Body of pancreas (tissue), 4 donors: ENCODE data around the gene RFX5.

Source experiments
- POLR2A ChIP-seq, 3 donors: fragments of 450-650 bp; IDR thresholded peaks; one replicate each; pipeline ENCODE4 v1.6.1; 2016; ENCODE audit warnings: antibody characterized with exemption in 3 of 3, mild to moderate bottlenecking in 2 of 3
- TF ChIP-seq, protein P1 (sequence below), 7 experiments: fragments of 450-650 bp in 4 of 7; fragments of 200-600 bp in 3 of 7; sonication (generic) in 3 of 7; IDR thresholded peaks; one replicate each; pipeline ENCODE4 v1.5.1; 2016 to 2019; ENCODE audit warnings: antibody characterized with exemption in 7 of 7

DNA sequence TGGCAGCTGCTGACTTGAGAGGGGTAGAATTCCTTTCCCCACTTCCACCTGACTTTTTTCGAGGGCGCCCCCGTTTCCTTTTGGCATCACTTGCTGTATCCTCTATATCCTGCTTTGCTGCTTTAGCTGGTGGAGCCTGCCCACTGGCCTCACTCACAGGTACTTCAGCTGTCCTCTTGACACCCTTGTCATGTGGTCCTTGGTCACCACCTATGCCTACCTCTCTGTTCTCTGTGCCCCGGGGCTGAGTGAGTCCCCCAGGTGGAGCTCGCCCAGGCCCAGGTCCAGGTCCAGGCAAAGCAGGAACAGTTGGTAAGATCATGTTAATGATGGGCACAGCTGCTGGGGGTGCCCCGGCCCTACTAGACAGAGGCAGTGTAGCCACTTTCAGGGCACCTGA is 4.5 kb downstream of the RFX5 start:
- TF ChIP-seq, protein P1, sequence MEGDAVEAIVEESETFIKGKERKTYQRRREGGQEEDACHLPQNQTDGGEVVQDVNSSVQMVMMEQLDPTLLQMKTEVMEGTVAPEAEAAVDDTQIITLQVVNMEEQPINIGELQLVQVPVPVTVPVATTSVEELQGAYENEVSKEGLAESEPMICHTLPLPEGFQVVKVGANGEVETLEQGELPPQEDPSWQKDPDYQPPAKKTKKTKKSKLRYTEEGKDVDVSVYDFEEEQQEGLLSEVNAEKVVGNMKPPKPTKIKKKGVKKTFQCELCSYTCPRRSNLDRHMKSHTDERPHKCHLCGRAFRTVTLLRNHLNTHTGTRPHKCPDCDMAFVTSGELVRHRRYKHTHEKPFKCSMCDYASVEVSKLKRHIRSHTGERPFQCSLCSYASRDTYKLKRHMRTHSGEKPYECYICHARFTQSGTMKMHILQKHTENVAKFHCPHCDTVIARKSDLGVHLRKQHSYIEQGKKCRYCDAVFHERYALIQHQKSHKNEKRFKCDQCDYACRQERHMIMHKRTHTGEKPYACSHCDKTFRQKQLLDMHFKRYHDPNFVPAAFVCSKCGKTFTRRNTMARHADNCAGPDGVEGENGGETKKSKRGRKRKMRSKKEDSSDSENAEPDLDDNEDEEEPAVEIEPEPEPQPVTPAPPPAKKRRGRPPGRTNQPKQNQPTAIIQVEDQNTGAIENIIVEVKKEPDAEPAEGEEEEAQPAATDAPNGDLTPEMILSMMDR (IDR thresholded peaks at IDR 0.05), result no peak
- TF ChIP-seq POLR2A (IDR thresholded peaks at IDR 0.05), result no peak
